GM12891 (cell line): ENCODE data around the gene SAP130.

Source experiments
- PAX5 ChIP-seq: IDR thresholded peaks from 2 replicates; pipeline ENCODE4 v1.6.1; 2011; ENCODE audit warnings: low read length, moderate library complexity, mild to moderate bottlenecking; ENCODE audit not compliant: insufficient read depth, severe bottlenecking
- POLR2A ChIP-seq: IDR thresholded peaks from 2 replicates; pipeline ENCODE4 v1.6.1; 2011; ENCODE audit warnings: low read depth, low read length, control low read depth
- POLR2AphosphoS5 ChIP-seq: IDR thresholded peaks from 2 replicates; pipeline ENCODE4 v1.6.1; 2011; ENCODE audit warnings: low read depth, low read length, control low read depth
- SPI1 ChIP-seq: IDR thresholded peaks from 2 replicates; pipeline ENCODE4 v1.6.1; 2011; ENCODE audit warnings: low read depth, low read length, control low read depth
- TAF1 ChIP-seq: IDR thresholded peaks from 2 replicates; pipeline ENCODE4 v1.6.1; 2011; ENCODE audit warnings: low read depth, low read length, control low read depth

DNA sequence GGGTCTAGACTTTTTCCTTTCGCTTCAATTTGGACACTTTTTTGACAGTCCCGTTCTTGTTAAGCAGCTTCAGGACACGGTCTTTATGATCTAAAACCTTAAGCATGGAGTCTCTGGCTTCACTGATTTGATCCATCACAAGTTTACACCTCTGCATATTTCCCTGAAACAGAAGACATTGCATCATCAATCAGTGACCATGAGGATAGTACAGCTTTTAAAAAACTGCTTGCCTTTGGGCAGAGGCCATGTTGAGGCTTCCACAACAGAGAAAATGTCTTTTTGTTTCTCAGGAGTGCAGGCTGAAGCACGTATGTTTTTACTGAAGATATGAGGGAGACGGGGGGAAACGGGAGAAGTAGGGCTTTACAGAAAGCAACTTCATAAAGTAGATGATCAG is 85.9 kb downstream of the SAP130 start:
- TF ChIP-seq TAF1 (no peak), POLR2A (no peak), SPI1 (no peak), POLR2AphosphoS5 (no peak), PAX5 (no peak)
